Activated CD4-positive, alpha-beta T cell treated with anti-CD3 and anti-CD28 coated beads, Interleukin-2, amount 50 U/mL, for 48 hours (primary cell): ENCODE results near the gene CHP1.
"Not testable (repeated sequence)": the region's sequence is repeated elsewhere in the genome, so short reads cannot be mapped to it uniquely, and the experiment has no call there.

Source experiments
- DNase-seq, 2 experiments: peaks; one replicate each; pipeline ENCODE4 v3.0.0-alpha.2; 2020

CHP1 gene

DNA sequence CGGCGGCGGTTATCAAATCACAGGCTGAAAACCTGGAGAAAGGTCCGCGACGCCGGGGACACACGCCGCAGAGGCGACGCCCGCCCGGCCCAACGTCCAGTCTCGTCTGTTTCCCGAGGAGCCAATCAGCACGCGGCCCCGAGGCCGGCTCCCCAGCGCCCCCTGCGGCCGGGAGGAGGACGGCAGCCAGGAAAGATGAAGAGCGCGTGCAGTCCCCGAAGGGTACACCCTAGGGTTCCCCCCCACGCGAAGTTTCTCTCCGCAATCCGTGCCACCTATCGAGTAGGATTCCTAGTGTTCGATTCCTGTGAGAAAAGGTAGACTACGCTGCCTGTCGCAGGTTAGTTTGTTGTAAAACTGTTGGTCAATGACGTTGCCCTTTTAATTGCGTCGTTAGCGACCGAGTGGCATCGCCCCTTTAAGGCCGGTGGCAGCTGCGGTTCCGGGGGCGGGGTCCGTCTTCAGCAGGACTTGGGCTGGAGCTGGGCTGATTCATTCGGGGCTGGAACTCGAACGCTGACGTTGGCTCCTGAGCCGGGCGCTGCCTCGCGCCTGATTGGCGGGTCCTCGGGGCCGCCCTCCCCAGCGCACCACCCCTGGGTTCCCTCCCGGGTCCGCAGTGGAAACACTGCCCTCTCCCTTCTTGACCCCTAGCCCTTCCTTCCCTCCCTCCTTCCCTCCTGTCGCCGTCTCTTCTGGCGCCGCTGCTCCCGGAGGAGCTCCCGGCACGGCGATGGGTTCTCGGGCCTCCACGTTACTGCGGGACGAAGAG, at the start of gene CHP1, which contains the start of gene EXD1:
Gene CHP1 (plus strand): TSS at position 619 of the 772 bp plus-strand sequence. CDS start 115 bp downstream, at position 734.
Gene EXD1 (minus strand): TSS at position 108 of the 772 bp plus-strand sequence. CDS start 4,182 bp downstream, outside the sequence.
- peak; percentile 98 to 99 for DNase-seq

DNA sequence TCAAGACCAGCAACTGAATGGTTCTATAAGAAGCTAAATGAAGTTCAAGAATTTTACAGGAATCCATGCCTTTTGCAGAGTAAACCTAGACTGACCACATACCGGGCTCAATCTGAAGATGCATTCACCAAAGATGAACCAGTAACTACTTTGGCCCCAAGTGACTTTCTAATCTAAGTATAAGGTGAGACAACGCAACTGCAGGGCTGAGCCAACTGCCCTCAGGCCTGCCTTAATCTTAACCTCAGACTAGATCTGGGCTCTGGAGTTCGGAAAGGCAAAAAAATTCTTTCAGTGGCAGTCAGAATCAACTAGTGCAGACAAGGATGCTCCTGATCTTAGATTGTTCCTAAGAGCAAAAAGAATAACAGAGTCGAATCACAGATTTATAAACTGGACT, 48.8 kb upstream of the CHP1 start:
- no peak for DNase-seq

DNA sequence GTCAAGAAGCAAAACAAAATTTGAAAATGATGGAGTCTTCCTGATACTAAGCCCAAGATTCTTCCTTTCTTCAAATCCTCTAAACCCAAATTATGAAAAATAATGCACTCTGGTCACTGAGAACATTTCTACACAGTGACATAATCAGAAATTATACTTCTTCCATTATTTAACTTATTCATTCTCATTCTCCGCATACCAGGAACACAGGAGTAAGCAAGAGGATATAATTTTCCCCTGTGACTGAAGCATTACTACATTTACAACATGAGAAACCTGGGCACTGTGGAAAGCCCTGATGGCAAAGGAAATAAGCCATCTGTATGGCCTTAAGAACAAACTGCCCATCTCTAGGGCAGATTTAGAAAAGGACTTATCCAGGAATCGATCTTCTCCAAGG, 47.5 kb upstream of the CHP1 start:
- DNase-seq = no peak

DNA sequence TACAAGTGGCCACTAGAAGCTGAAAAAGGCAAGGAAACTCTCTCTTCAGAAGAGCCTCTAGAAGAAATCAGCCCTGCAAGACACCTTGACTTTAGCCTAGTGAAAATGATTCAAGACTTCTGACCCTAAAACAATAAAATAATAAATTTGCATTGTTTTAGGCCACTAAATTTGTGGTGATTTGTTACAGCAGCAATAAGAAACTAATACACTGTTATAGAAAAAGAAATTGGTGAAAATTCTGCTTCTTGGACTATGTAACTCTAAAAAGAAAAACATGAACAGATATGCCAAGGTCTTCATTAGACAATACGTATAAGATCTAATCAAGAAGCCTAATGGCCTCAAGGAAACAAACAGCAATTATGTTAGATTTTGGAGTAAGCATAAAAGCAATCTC, 36.6 kb upstream of the CHP1 start:
- DNase-seq = no peak

DNA sequence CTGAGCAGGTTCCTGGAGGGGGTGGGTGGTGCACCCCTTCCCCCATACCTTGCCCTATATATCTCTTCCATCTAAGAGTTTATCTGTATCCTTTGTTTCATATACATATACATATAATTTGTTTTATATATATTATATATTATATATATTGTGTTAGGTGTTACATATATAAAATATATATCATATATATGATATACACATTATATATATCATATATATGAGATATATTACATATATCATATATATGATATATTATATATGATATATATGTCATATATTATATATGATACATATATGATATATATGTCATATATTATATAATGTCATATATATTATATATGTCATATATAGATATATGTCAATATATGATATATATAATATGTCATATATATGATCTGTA, 31.6 kb upstream of the CHP1 start:
- no peak for DNase-seq

DNA sequence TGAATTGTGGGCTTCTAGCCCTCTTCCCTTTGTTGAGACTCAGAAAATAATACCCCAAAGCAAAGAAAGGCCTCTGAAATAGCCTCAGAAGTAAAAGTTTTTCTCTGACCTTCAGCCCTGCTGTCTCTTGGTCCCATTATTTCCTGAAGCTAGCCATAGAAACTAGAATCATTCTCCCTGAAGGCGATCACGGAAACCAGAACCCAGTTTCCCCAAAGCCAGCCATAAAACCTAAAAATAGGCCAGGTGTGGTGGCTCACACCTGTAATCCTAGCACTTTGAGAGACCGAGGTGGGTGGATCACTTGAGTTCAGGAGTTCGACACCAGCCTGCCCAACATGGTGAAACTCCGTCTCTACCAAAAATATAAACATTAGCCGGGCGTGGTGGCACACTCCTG, 27.7 kb upstream of the CHP1 start:
- no peak for DNase-seq

DNA sequence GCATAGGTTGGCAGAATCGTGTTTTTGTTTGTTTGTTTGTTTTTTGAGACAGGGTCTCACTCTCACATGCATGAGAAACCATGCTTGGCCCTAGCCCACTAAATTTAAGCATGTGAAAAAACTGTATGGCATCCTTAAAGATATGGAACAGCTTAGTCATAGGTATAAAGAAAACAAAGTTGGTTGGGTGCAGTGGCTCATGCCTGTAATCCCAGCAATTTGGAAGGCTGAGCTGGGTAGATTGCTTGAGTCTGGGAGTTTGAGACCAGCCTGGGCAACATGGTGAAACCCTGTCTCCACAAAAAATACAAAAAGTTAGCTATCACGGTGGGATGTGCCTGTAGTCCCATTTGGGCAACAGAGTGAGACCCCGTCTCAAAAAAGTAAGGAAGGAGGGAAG, 25.8 kb upstream of the CHP1 start:
- no peak for DNase-seq

DNA sequence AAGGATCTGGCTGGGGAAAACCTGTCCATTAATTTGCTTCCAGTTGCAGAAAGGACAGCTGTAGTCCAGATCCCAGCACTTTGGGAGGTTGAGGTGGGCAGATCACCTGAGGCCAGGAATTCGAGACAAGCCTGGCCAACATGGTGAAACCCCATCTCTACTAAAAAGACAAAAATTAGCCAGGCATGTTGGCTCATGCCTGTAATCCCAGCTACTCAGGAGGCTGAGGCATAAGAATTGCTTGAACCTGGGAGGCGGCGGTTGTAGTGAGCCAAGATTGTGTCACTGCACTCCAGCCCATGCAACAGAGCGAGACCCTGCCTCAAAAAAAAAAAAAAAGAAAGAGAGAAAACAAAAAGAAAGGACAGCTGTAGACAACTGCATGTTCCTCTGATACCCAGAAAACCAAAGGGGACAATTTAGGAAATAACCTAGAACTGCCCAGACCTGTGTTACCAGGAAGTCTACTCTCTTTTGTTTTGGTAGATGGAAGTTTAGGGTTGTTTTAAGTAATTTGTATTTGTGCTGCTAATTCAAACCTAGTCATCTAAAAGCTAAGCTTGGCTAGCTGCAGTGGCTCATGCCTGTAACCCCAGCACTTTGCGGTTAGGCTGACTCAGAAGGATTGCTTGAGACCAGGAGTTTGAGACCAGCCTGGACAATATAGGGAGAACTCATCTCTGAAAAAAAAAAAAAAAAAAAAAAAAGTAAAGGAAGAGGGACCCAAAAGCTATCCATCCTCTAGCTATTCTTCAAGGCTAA, 23.2 kb upstream of the CHP1 start:
- DNase-seq = no peak

DNA sequence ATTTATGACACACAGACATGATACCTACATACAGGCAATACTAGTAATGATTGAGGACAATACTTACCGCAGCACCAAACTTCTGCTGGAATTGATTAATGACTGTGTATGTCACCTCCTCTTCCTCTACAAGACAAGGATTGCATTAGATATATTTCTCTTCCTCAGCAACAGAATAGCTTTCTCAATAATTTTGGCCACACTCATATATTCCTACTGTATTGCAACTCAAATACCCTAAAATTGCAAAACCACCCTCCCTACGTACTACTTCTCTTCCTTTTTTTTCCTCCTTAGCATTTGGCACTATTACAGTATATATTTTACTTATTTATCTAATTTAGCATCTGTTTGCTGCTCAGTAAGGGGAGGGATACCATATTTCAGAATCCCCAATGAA, 15.4 kb upstream of the CHP1 start:
- DNase-seq = no peak

DNA sequence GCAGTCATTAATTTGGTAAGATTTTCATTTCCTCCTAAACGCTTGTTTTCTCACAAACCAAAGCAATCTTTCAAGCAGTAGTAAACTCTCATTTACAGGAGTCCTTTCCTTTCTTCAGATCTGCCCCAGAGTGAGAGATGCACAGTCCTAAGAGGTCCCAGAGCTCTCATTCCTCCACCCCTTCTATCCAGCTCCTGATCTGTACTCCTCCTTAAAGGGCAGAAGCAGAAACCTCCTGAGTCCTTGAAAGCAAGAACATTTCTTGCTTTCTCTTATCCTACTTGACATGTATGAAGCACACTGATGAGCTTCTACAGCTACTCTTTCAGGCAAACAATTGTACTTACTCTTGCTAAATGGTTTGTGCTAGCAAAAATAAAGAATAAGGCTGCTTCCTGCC, 12.2 kb upstream of the CHP1 start:
- DNase-seq = no peak

DNA sequence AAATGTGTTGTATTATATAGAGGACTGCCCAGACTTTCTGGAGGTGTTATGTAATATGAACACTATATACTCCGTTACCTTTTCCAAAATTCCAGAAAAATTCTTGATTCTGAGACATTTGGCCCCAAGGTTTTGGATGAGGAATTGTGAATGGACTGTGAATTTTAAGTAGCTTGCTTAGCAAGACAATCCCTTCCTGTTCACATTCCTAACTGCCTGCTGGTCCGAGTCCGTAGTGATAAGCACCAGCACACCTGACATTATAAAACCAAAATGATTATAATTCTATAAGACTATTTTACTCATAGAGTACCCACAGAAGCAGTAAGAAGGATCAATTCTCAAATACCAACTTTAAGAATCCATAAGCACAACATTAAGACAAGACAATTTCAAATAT, 11.7 kb upstream of the CHP1 start:
- DNase-seq = no peak

DNA sequence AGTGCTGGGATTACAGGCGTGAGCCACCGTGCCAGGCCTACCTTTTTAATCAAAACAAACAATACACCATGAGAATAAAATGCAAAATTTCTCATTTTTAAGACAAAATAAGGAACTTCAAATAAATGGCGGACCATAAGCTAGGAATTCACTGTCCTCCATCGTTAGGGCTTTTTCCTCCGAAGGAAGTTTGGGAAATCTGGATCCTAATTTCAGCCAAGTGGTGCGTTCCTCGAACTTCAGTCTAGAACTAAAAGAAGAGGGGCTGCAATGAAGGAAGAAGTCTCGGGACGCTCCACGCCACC, 771 bp upstream of the CHP1 start:
- DNase-seq = no peak

DNA sequence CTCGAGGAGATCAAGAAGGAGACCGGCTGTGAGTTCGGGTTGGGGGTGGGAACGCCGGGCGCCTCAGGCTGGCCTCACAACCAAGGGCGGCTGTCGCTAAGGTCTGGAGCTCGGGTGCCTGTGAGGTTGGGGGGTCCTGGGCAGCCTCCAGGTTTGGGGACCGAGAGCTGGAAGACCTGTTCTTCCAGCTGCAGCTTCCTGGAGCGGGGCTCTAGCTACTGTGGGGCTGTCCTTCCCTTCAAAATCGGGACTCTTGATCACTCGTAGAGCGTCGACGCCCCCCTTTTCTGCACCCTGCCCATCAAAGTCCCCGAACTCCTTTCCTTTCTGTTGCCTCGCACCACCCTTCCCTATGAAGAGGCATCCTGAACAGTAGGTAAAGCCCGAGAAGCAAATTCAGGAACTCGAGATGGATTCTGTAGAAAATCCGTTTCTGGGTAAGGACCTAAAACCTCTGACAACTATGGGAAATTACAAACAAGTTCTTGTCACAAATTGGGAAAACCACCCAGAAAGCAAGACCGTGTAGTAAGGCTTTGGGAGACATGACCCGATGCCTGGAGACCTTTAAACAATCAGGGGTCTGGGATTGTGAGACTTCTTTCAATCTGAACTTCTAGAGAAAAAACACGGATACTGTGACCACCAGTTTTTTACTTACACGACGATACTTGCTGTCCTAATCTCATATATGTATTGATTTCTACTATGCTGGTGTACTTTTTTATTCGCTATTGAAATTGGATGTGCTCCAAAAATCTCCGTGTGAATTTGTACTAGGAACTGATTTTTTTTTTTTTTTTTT, 556 bp downstream of the CHP1 start:
- DNase-seq = no peak

DNA sequence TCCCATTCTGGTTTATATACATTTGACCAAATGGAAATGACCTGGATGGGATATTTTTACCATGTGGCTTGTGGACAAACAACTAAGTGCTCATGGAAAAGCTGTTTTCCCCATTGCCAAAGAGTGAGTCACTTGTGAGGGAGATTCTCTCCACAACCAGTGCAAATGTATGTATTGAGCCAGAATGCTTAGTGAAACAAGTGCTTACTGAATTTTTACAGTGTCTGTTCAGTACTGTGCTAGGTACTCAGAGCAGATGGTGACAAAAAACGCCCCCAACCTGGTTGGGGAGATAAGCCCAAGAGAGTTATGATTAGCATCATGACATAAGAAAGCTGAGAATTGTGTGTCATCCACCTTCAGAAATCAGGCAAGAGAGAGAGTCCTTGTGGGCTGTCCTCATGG, 2.3 kb downstream of the CHP1 start:
- DNase-seq = no peak

DNA sequence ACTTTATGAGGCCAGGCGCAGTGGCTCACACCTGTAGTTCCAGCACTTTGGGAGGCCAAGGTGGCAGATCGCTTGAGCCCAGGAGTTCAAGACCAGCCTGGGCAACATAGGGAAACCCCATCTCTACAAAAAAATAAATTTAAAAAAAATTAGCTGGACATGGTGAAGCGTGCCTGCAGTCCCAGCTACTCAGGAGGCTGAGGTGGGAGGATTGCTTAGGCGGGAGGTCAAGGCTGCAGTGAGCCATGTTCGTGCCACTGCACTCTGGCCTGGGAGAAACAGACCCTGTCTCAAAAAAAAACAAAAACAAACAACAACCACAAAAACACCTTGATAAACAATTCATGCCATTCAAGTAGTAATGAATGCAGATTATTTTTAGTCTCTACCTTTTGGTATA, 4.2 kb downstream of the CHP1 start:
- DNase-seq = not testable (repeated sequence)

DNA sequence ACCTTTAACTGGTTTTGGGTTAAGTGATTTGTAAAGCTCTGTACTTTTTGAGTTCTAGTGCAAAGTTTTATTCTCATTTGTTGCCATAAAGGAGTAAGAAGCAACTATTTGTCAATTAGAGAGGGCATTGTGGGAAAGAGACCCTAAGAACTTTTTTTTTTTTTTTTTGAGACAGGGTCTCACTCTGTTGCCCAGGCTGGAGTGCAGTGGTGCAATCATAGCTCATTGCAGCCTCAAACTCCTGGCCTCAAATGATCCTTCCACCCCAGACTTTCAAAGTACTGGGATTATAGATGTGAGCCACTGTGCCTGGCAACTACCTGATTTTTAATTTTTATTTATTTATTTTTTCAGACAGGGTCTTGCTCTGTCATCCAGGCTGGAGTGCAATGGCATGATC, 4.9 kb downstream of the CHP1 start:
- DNase-seq = no peak

DNA sequence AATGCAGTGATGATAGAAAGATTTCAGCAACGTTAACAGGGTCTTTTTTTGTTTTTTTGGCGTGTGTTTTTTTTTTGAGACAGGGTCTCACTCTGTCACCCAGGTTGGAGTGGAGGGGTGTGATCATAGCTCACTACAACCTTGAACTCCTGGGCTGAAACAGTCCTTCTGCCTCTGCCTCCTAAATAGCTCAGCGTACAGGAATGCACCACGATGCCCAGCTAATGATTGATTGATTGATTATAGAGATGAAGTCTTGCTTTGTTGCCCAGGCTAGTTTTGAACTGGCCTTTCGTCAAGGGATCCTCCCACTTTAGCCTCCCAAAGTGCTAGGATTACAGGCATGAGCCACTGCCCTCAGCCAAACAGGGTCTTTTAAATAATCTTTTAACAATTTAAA, 7.0 kb downstream of the CHP1 start:
- DNase-seq = no peak

DNA sequence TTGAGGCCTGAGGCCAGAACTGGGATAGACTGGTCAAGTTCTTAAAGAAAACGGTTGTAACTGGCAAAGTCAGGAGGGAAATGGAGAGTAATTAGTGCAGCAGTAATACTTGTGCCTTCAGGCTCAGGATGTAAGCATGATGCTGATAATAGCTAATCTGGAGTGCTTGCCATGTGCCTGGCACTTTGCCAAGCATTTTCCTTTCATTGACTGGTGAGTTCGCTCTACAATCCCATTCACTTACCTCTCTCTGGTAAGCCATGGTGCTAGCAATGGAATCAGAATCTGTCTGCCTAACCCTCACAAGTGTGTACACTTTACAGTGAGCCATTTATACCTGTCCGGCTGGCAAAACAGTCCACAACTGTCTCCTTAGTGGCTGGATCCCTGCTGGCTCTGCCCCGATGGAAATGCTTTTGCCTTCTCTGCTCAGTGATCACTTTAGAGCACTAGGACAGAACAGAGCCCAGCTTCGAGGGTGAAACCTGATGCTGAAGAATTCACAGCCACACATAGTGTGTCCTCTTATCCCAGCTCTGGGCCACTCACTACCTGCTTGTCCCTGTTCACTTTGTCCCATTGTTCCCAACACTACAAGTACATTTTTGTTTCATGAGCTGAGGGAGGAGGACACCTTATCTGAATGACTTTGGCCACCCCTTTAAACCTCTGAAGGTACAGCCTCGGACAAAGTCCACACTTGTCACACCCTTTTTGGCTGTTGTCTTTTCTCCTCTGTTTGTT, 10.3 kb downstream of the CHP1 start:
- DNase-seq = no peak

DNA sequence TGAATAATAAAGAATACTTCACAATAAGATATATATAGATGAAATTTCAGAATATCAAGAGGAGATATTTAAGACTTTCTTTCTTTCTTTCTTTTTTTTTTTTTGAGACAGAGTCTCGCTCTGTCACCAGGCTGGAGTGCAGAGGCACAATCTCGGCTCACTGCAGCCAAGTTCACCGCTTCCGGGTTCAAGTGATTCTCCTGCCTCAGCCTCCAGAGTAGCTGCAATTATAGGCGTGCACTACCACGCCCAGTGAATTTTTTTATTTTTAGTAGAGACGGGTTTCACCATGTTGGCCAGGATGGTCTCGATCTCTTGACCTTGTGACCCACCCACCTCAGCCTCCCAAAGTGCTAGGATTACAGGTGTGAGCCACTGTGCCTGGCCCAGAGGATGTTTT, 19.7 kb downstream of the CHP1 start:
- DNase-seq = not testable (repeated sequence)

DNA sequence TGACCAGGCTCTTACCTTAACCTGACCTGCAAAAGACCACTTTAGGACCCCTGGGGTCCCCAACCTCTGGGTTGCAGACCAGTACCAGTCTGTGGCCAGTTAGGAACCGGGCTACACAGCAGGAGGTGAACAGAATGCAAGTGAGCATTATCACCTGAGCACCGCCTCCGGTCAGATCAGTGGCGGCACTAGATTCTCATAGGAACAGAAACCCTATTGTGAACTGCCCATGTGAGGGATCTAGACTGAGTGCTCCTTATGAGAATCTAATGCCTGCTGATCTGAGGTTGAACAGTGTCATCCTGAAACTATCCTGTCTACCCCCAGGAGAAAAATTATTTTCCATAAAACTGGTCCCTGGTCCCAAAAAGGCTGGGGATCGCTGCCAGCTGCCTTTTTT, 20.3 kb downstream of the CHP1 start:
- no peak for DNase-seq

DNA sequence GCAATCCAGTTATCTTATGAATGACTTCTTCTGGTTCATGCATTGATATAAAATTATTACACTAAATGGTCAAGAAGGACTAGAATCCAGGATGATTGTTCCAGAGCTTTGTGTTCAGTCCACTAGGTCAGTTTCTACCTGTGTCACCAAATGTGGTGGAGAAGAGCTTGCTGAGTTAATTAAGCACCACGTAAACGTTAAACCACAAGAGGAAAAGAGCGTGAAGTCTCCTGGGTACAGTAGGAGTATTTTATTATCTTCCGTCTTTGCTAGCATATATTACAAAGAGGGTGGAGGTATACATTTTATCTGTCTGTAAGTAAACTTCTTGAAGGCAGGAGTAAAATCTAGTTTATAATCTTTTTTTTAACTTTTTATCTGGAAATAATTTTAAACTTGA, 23.5 kb downstream of the CHP1 start:
- no peak for DNase-seq

DNA sequence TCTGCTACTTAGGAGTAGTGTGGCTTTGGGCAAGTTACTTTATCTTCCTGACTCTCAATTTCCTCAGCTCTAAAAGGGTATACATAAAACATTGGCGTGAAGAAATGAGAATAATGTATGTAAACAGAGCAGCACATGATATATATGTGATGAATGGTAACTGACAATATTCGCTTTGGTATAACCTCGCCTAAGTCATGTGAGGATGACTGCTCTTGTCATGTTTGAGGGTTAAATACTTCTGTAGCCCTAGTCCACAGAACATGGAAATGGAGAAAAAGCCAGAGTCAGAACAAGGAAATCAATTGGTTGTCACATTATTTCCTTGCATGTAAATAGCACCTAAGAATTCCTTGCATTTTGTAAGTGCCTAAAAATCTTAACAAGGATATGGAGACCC, 25.0 kb downstream of the CHP1 start:
- DNase-seq = no peak

DNA sequence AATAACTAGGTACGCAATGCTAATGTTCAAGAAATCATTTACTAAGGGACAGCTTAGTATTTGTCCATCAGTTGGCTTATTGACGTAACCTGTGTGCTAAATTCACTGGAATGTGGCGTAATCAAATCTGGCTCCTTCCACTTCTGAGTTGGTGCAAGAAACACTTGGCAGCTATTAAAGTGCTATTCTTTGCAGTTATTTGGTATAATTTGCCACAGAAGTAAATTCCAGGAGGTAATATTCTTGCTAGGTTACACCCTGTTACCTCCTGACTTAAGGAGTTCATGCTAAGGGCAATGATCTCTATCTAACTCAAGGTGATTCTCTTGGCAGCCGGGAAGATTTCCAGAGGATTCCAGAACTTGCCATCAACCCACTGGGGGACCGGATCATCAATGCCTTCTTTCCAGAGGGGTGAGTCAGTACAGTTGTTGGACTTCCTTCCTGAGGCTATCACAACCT, 25.5 kb downstream of the CHP1 start:
- no peak for DNase-seq
